Limb (tissue), 2 donors: Measurements from ENCODE around the gene ZNF185.
A peak's percentile ranks its signal among the peaks of the same experiment; 100 is the strongest.
"Not testable (repeated sequence)": the region's sequence is repeated elsewhere in the genome, so short reads cannot be mapped to it uniquely, and the experiment has no call there.

Experiments
- DNase-seq, 2 donors: peaks; one replicate each; pipeline ENCODE4 v3.0.0-alpha.2; 2016; ENCODE audit errors: extremely low spot score in 2 of 2

The ZNF185 gene

GRCh38 chrX:152895121-152895520 is 2.7 kb upstream of the ZNF185 start:
- DNase-seq = no peak

DNA sequence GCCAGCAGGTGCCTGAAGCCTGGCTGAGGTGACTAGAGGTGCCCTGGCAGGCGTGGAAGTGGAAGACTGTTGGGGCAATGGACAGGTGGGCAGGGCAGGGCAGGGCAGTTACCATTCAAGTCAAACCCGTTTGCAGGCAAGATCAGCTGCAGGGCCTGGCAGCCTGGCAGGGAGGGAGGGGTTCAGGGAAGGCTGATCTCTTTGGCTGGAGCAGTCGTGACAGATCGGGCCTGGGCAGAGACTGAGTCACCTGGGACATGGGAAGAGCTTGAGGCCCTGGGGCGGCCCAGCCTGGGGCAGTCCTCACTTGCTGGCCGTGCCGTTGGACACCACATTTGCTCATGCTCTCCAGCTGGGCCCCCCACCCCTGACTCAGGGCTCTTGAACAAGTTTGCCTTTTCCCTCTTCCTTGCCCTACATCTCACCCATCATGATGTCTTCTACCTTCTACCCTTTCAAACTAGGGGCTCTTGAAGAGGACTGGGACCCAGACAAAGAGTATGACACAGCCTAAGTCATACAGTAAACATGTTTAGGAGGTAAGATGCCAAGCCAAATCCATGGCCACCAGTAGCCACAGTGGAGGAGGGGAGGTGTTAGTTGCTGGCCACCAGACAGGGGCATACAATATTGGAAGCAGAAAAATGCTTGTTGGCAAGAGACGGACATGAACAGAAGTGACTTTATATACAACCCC is 2.0 kb upstream of the ZNF185 start:
- DNase-seq = no peak

GRCh38 chrX:152896450-152896849 is 1.4 kb upstream of the ZNF185 start:
- no peak for DNase-seq

DNA sequence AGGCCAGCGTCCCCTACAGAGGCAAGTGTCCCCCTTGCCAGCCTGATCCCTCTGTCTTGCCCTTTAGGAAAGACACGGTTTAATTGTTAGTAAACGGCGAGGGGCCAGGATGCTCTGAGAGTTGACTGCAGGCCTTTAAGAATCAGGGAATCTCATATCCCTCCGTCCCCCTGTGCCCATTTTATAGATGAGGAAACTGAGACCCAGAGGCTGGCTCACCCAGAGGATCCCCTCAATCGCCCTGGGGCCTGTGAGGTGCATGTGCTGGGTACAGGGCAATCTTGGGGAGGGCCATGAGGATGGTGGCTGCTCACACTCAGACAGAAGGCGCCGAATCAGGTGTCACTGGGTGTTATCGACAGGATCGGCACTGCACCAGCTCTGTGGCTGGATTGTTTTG is 575 bp downstream of the ZNF185 start:
- DNase-seq = no peak

DNA sequence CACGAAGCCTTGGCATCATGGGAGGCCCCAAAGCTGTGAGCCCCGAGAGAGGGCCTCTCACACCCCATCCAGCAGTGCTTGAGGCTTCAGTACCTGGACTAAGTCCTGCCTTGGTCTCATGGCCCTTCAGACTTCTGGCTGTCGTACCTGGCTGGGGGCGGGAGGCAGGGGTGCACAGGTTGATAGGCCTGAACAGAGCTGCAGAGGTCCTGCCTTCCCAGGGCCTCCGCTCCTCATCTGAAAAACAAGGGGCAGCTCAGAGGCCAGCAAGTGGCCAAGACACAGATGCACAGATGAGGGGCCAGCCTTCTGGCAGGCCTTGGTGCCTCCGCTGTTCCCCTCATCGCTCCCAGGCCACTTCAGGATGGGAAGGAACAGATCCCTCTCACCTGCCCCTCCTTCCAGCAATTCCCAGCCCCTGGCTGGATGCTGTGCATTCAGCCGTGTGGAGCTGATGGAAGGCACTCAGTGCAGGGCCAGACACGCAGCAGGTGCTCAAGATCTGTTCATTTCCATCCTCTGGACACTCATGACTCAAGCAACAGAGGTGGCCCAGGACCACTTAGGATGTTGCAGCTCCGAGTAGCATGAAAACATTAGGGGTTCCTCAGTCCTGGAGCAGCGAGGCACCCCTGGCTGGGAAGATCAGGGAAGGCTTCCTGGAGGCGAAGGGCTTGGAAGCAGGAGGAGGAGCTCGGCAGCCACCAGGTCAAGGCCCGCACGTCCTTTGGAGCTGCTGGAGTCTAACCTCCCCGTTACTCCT is 1.4 kb downstream of the ZNF185 start:
- no peak for DNase-seq

DNA sequence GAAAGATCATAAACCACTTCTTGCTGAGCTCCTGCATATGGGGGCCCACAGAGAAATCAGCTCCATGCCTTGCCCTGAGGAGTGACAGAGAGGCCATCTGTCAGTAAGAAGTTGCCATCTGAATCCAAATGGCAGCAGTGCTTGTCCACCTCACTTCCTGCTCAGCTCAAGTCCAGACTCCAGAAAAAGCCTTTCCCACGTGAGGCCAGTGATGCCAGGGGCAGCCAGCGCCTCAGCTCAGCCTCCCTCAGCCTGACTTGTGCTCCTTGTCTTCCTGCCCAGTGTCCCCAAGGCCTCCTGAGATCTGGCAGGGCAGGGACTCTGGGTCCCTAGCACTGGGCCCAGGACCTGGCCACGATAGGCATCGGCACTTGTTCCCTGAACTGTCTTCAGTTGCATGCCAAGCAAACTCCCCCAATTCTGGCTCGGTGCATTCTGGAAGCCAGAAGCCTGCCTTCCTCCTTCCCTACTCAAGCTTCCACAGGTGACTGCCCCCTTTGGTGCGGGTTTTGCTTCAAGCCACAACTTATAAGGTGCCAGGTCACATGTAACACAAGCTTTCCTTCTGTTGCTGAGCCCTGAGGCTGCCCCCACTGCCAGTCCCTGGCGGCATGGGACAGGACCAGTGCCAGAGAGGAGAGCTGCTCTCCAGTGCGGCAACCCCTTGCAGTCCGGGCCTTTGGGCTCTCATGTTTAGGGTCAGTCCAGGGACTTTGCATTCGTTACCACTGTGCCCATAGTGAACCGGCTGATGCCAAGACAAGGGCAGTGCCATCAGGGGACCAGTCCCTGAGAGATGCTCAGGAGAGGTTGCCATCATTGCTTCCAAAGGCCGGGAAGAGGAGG is 2.2 kb downstream of the ZNF185 start:
- no peak for DNase-seq

- DNase-seq = no peak
Measured at GRCh38 chrX:152900937-152901445, 3.1 kb downstream of the ZNF185 start.

DNA sequence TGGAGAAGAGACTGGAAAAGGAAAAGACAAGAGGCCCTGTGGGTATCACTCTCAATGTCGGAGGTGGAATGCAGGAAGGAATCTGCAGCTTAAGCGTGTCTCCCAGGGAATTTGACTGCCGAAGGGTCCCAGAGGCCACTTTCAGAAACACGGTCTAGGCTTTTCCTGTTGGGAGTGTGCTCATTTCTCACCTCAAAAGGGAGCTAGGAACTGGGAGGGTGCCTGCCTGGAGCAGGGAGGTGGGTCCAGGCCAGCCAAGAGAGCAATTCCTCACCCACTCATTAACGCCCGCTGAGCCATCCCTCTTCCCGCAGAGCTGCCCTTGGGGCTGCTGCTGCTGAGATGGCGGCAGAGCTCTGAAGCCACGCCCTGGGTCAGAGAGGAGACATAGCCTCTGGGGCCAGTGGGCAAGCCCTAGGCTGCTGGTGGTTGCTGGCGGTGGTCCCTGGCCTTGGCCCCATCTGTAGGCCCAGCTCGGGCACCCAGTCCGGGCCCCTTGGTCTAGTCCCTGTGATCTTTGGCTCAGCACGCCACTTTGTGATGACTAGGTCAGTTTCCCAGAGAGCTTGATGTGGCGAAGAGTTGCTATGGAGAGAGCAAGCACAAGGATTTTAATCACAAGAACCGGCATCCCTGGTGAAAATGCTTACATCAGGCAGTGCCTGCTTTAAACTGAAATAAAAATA is 4.1 kb downstream of the ZNF185 start:
- DNase-seq = no peak

DNA sequence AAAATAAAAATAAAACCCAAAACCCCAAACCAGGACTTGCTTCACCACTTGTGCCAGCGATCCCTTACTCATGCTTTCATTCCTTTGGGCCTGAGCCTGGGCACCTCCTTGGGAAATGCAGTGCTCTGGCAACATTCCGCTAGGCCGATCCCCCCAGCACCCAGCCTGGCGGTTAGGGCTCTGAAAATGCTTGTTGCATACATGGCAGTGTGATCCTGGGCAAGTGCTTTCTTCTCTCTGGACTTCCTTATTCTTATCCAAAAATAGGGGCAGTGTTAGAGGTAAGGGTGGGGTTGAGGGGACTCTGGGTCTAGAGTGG is 4.6 kb downstream of the ZNF185 start:
- no peak for DNase-seq

- no peak for DNase-seq
Measured at GRCh38 chrX:152903589-152903988, 5.7 kb downstream of the ZNF185 start.

GRCh38 chrX:152904151-152905080 is 6.5 kb downstream of the ZNF185 start:
- DNase-seq = no peak

- DNase-seq = no peak
Measured at GRCh38 chrX:152905081-152905420, 7.2 kb downstream of the ZNF185 start.

DNA sequence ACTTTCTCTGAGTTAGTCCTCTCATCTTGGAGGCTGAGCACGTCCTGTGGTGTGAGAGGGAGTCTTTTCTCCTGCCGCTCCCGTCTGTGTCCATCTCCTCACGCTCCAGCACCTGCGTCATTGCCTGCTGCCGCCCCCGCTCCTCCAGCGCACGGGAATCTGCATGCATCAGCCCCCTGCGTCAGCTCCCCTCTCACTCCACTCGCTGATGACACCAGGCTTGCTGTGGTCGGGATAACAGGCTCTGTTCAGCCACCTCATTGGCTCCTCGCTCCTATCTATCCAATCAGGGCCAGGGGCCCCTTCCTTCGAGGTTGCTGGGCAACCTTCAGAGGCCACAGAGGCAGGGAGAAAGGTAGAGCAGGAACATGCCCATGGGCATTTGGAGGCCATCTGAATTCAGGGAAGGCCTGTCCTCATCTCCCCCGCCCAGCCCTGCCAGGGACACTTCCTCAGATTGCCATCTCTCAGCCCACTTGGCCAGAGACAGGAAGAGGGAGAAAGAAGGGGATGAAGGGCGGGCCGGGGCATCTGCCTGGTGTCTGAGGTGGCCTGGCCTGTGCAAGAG is 9.3 kb downstream of the ZNF185 start:
- no peak for DNase-seq

DNA sequence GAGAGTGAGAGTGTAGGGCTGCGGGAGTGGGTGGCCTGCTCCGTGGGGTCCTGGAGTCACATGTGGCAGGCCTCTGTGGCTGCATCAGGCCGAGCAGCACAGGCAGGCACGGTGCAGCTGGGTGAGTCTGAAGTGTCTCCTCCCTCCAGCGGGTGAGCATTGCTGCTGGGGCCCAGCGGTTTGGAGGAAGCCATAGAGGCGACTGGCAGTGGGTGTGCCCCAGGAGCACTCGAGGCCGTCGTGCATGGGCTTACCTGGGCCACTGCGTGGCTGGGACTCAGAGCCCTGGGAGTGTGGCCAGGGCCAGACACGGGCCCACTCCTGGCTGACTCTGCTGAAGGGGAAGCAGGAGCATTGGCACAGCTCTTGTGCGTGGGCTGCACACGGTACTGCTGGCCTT is 10.6 kb downstream of the ZNF185 start:
- no peak for DNase-seq

GRCh38 chrX:152910018-152910417 is 12.2 kb downstream of the ZNF185 start:
- not testable (repeated sequence) for DNase-seq

DNA sequence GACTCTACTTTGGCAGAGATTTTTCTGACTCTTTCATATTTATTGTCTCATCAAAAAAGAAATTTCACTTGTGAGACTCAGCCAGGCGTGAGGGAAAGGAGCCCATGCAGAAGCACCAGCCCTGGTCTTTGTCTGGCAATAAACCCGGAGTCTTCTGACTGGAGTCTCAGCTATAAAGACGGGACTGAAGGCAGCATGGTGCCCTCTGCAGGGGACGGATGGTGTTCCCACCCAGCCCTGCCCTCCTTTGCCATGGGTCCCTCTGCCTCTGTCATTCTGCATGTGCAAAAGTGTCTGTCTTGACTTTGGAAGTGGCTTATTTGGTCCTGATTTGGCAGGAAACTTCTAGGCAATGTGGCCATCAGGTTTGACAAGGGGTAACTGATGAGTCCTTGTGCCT is 14.2 kb downstream of the ZNF185 start:
- no peak for DNase-seq

DNA sequence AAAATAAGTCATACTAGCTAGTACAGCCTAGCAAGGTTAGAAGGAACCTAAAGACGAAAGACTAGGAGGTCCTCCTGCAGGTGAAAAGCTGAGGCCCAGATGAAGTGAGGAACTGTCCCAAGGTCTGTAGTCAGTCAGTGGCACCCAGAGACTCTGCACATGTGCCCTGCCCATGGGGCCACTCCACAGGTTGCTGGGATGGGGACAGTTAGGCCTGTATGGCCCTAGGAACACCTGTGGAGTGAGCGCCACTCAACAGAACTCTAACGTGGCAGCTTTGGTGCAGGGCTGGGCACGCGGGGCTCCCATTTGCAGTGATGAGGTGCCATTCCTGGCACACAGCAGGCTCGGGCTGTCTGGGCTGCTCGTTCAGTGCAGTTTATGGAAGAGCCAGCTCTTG is 14.8 kb downstream of the ZNF185 start:
- no peak for DNase-seq

GRCh38 chrX:152913346-152913745 is 15.5 kb downstream of the ZNF185 start:
- DNase-seq = no peak

GRCh38 chrX:152913910-152914309 is 16.0 kb downstream of the ZNF185 start:
- no peak for DNase-seq

GRCh38 chrX:152915541-152916241 is 17.8 kb downstream of the ZNF185 start:
- peak; percentile 11 to 63 for DNase-seq
